Measurements from ENCODE around the gene MFSD6L. TPM values are rescaled to one million over a fixed set of nuclear protein-coding genes. Genes with fewer than 3 reads are reported as not detected.

Gene MFSD6L
- total RNA-seq (2021) (4.0 to 5.2 TPM (median 4.5 TPM) in 3 replicates), Bru-seq, nascent RNA (percentile 50 among the genes with signal in this experiment)
- long read RNA-seq, experiment 1, transcript MFSD6L-201 (1 exons, 2,188 nt), result major isoform, 9 of 10 reads
- long read RNA-seq, experiment 1, partial matches to known transcripts, result 0 of 10 reads
- long read RNA-seq, experiment 1, other reads (novel, unspliced or antisense), result 1 of 10 reads
- long read RNA-seq, experiment 2, transcript MFSD6L-201 (1 exons, 2,188 nt), result major isoform, 7 of 7 reads
- long read RNA-seq, experiment 2, partial matches to known transcripts, result 0 of 7 reads
- long read RNA-seq, experiment 2, other reads (novel, unspliced or antisense), result 0 of 7 reads
- long read RNA-seq, experiment 3, partial matches to known transcripts, result 0 of 2 reads
- long read RNA-seq, experiment 3, other reads (novel, unspliced or antisense), result 0 of 2 reads

- peak within 1 kb of the TSS; percentile 81 for H3K4me3 Mint-ChIP-seq
- CTCF ChIA-PET, result interaction anchor here (0.5 to 8.9 kb wide), 38 partner anchors 9 to 993 kb away, joined by 3 to 132 read pairs (median 5); partner anchors contain the start of genes MYH10 and PIK3R5
- TF ChIP-seq HMGXB4 (CRISPR knock-in tag; IDR thresholded peaks at IDR 0.05) (peak; percentile 79; the same call in 1 of the 2 replicates), MXD4 (CRISPR knock-in tag; IDR thresholded peaks at IDR 0.05; ENCODE audit: borderline replicate concordance) (no peak), ATF3 (CRISPR knock-in tag; conservative IDR thresholded peaks at IDR 0.05) (no peak), ETV6 (CRISPR knock-in tag; IDR thresholded peaks at IDR 0.05) (peak; percentile 22; the same call in 1 of the 2 replicates), SP1 (CRISPR knock-in tag; conservative IDR thresholded peaks at IDR 0.05) (peak; percentile 39; the same call in 1 of the 2 replicates), IRF2 (CRISPR knock-in tag; IDR thresholded peaks at IDR 0.05; ENCODE audit: borderline replicate concordance, low read depth) (0 out of 2 replicates have a peak, but pooled peaks have one; percentile 34), MAX (CRISPR knock-in tag; IDR thresholded peaks at IDR 0.05) (peak; percentile 63; the same call in 1 of the 2 replicates), KAT7 (CRISPR knock-in tag; IDR thresholded peaks at IDR 0.05; ENCODE audit: borderline replicate concordance) (0 out of 2 replicates have a peak, but pooled peaks have one; percentile 13), EMX1 (CRISPR knock-in tag; IDR thresholded peaks at IDR 0.05) (no peak), FOXP4 (CRISPR knock-in tag; IDR thresholded peaks at IDR 0.05) (peak; percentile 25; the same call in 1 of the 2 replicates), FOXK1 (CRISPR knock-in tag; IDR thresholded peaks at IDR 0.05) (0 out of 2 replicates have a peak, but pooled peaks have one; percentile 14), HMGA2 (CRISPR knock-in tag; IDR thresholded peaks at IDR 0.05) (no peak), ZNF423 (CRISPR knock-in tag; IDR thresholded peaks at IDR 0.05) (peak; percentile 77), E2F4 (CRISPR knock-in tag; IDR thresholded peaks at IDR 0.05; ENCODE audit: borderline replicate concordance, low read depth) (0 out of 2 replicates have a peak, but pooled peaks have one; percentile 23), USF2 (CRISPR knock-in tag; IDR thresholded peaks at IDR 0.05) (peak; percentile 47; the same call in 1 of the 2 replicates), PRRX2 (CRISPR knock-in tag; IDR thresholded peaks at IDR 0.05) (no peak)
- H3K9me3 Mint-ChIP-seq, result no peaks in the 10 kb centered on the region
- POLR2A ChIA-PET, result interaction anchor here (0.6 to 1.4 kb wide), 4 partner anchors 89 to 197 kb away, joined by 3 to 7 read pairs (median 6); partner anchors contain the start of gene PIK3R5
- peaks cover 23% of the 10 kb centered on the region for H3K4me1 Mint-ChIP-seq
- peaks cover 4% of the 10 kb centered on the region; the same call in 1 of the 2 replicates for H3K27me3 Mint-ChIP-seq (ENCODE audit: low read depth)
- DNase-seq (ENCODE audit: low spot score) (peak; percentile 88), ATAC-seq (peak; percentile 96)
- peak within 1 kb of the TSS; percentile 27; the same call in 1 of the 2 replicates for H3K27ac Mint-ChIP-seq
- H3K36me3 Mint-ChIP-seq, result no peaks in the 10 kb centered on the region
These were observed at the start of gene MFSD6L for GRCh38 chr17:8798846-8799569. TSS of gene MFSD6L (minus strand) at chr17:8799365. CDS start at chr17:8799120, 245 bp downstream.

Data from WTC11 (cell line).